Measurements from ENCODE around the gene HAPLN3. TPM values are rescaled to one million over a fixed set of nuclear protein-coding genes. Genes with fewer than 3 reads are reported as not detected.

The HAPLN3 gene
- total RNA-seq, 1 donor = 18.8 TPM

GRCh38 chr15:88887068-88887580 is 8.2 kb downstream of the HAPLN3 start:
- Histone ChIP-seq H3K9me3 (ENCODE audit: low read depth, low read length) (no peaks in the 10 kb centered on the region), H3K79me2 (ENCODE audit: insufficient read depth, low read length) (no peaks in the 10 kb centered on the region), H3K27ac (ENCODE audit: low read depth, low read length) (no peak overlapping the region), H3K27me3 (ENCODE audit: insufficient read depth, low read length) (no peaks in the 10 kb centered on the region), H3K4me3 (ENCODE audit: insufficient read depth, low read length) (no peak overlapping the region), H2AFZ (ENCODE audit: low read length) (no peak overlapping the region), H3K4me2 (ENCODE audit: insufficient read depth, low read length) (no peak overlapping the region), H4K20me1 (ENCODE audit: insufficient read depth, low read length) (no peaks in the 10 kb centered on the region), H3K36me3 (ENCODE audit: insufficient read depth, low read length) (peaks cover 8% of the 10 kb centered on the region), H3K4me1 (ENCODE audit: insufficient read depth, low read length) (peaks cover 26% of the 10 kb centered on the region)
- TF ChIP-seq, protein P1, sequence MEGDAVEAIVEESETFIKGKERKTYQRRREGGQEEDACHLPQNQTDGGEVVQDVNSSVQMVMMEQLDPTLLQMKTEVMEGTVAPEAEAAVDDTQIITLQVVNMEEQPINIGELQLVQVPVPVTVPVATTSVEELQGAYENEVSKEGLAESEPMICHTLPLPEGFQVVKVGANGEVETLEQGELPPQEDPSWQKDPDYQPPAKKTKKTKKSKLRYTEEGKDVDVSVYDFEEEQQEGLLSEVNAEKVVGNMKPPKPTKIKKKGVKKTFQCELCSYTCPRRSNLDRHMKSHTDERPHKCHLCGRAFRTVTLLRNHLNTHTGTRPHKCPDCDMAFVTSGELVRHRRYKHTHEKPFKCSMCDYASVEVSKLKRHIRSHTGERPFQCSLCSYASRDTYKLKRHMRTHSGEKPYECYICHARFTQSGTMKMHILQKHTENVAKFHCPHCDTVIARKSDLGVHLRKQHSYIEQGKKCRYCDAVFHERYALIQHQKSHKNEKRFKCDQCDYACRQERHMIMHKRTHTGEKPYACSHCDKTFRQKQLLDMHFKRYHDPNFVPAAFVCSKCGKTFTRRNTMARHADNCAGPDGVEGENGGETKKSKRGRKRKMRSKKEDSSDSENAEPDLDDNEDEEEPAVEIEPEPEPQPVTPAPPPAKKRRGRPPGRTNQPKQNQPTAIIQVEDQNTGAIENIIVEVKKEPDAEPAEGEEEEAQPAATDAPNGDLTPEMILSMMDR (IDR thresholded peaks at IDR 0.05; ENCODE audit: extremely low read depth, low read depth, low read length) = no peak
- DNase-seq (ENCODE audit: insufficient read length, low spot score, missing footprints) = peak; percentile 18

DNA sequence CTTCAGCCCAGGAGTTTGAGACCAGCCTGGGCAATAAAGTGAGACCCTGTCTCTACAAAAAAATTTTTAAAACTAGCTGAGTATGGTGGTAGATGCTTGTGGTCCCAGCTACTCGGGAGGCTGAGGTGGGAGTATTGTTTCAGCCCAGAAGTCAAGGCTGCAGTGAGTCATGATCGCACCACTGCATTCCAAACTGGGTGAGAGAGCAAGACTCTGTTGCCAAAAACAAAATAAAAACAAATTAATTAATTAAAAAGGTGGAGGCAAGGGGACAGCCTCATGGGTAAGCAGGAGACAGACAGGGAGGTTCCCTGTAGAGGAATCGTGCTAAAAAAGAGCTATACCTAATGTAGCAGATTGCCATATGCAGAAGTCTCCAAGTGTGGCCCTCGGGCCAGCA is 12.6 kb downstream of the HAPLN3 start:
- Histone ChIP-seq H3K36me3 (ENCODE audit: insufficient read depth, low read length) (peaks cover 35% of the 10 kb centered on the region), H2AFZ (ENCODE audit: low read length) (no peak overlapping the region), H3K79me2 (ENCODE audit: insufficient read depth, low read length) (no peaks in the 10 kb centered on the region), H3K27ac (ENCODE audit: low read depth, low read length) (peak overlapping the region; percentile 56), H3K27me3 (ENCODE audit: insufficient read depth, low read length) (no peaks in the 10 kb centered on the region), H3K4me2 (ENCODE audit: insufficient read depth, low read length) (no peak overlapping the region), H3K4me3 (ENCODE audit: insufficient read depth, low read length) (no peak overlapping the region), H3K9me3 (ENCODE audit: low read depth, low read length) (no peaks in the 10 kb centered on the region), H3K4me1 (ENCODE audit: insufficient read depth, low read length) (peaks cover 16% of the 10 kb centered on the region), H4K20me1 (ENCODE audit: insufficient read depth, low read length) (peaks cover 5% of the 10 kb centered on the region)
- TF ChIP-seq, protein P1 (IDR thresholded peaks at IDR 0.05; ENCODE audit: extremely low read depth, low read depth, low read length) = no peak
- DNase-seq (ENCODE audit: insufficient read length, low spot score, missing footprints) = peak; percentile 84

DNA sequence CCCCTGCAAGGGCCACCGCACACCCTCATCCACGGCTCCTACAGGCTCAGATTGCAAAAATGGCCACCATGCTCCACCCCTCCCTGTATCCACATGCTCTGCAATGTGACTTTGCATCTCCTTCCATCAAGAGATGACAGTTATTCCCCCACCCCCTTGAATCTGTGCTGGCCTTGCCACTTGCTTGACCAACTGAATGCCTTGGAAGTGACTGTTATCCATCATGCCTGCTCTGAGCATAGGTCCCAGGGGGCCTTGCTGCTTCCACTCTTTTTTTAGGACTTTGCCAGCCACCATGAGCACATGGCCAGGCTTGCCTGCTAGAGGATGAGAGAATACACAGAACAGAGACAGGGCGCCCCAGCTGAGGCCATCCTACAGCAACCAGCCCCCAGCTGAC is 13.6 kb downstream of the HAPLN3 start:
- peak; percentile 94 for DNase-seq (ENCODE audit: insufficient read length, low spot score, missing footprints)
- peak overlapping the region; percentile 56 for H3K27ac ChIP-seq (ENCODE audit: low read depth, low read length)
- peaks cover 40% of the 10 kb centered on the region for H3K36me3 ChIP-seq (ENCODE audit: insufficient read depth, low read length)
- no peaks in the 10 kb centered on the region for H3K27me3 ChIP-seq (ENCODE audit: insufficient read depth, low read length)
- peaks cover 20% of the 10 kb centered on the region for H3K4me1 ChIP-seq (ENCODE audit: insufficient read depth, low read length)
- no peak overlapping the region for H2AFZ ChIP-seq (ENCODE audit: low read length)
- peaks cover 6% of the 10 kb centered on the region for H4K20me1 ChIP-seq (ENCODE audit: insufficient read depth, low read length)
- TF ChIP-seq, protein P1 (IDR thresholded peaks at IDR 0.05; ENCODE audit: extremely low read depth, low read depth, low read length) = no peak
- H3K79me2 ChIP-seq (ENCODE audit: insufficient read depth, low read length) = no peaks in the 10 kb centered on the region
- no peak overlapping the region for H3K4me2 ChIP-seq (ENCODE audit: insufficient read depth, low read length)
- no peaks in the 10 kb centered on the region for H3K9me3 ChIP-seq (ENCODE audit: low read depth, low read length)
- H3K4me3 ChIP-seq (ENCODE audit: insufficient read depth, low read length) = no peak overlapping the region

GRCh38 chr15:88880944-88881740 is 14.2 kb downstream of the HAPLN3 start:
- TF ChIP-seq, protein P1 (IDR thresholded peaks at IDR 0.05; ENCODE audit: extremely low read depth, low read depth, low read length) = no peak
- H3K4me1 ChIP-seq (ENCODE audit: insufficient read depth, low read length) = peaks cover 20% of the 10 kb centered on the region
- DNase-seq (ENCODE audit: insufficient read length, low spot score, missing footprints) = no peak
- H3K27ac ChIP-seq (ENCODE audit: low read depth, low read length) = no peak overlapping the region
- H3K4me3 ChIP-seq (ENCODE audit: insufficient read depth, low read length) = no peak overlapping the region
- peaks cover 11% of the 10 kb centered on the region for H4K20me1 ChIP-seq (ENCODE audit: insufficient read depth, low read length)
- H3K27me3 ChIP-seq (ENCODE audit: insufficient read depth, low read length) = no peaks in the 10 kb centered on the region
- no peaks in the 10 kb centered on the region for H3K9me3 ChIP-seq (ENCODE audit: low read depth, low read length)
- H3K36me3 ChIP-seq (ENCODE audit: insufficient read depth, low read length) = peaks cover 42% of the 10 kb centered on the region
- H3K4me2 ChIP-seq (ENCODE audit: insufficient read depth, low read length) = no peak overlapping the region
- no peak overlapping the region for H2AFZ ChIP-seq (ENCODE audit: low read length)
- no peaks in the 10 kb centered on the region for H3K79me2 ChIP-seq (ENCODE audit: insufficient read depth, low read length)

Data from osteoblast (primary cell).